GM12892 (cell line): ENCODE measurements around the gene TES.
"Not testable (repeated sequence)": the region's sequence is repeated elsewhere in the genome, so short reads cannot be mapped to it uniquely, and the experiment has no call there.

Experiments
- DNase-seq: peaks from one replicate; pipeline ENCODE4 v3.0.0; 2011; ENCODE audit not compliant: insufficient read length
- FAIRE-seq: peaks from 2 replicates; lab custom pipeline; 2011; peaks lifted over from hg19 to GRCh38; lab: Jason Lieb, UNC
- POLR2A ChIP-seq: IDR thresholded peaks from 2 replicates; pipeline ENCODE4 v1.6.1; 2011; ENCODE audit warnings: low read depth, low read length, control low read depth
- POLR2AphosphoS5 ChIP-seq: IDR thresholded peaks from 2 replicates; pipeline ENCODE4 v1.6.1; 2011; ENCODE audit warnings: low read depth, low read length, control low read depth
- TAF1 ChIP-seq: IDR thresholded peaks from 2 replicates; pipeline ENCODE4 v1.6.1; 2011; ENCODE audit warnings: low read depth, mild to moderate bottlenecking, control low read depth, low read length, borderline replicate concordance

The TES gene

GRCh38 chr7:116172353-116172752, 38.0 kb upstream of the TES start:
- TF ChIP-seq TAF1 (no peak), POLR2A (no peak), POLR2AphosphoS5 (no peak)
- no peak for DNase-seq
- no peak for FAIRE-seq

GRCh38 chr7:116173051-116174028, 37.0 kb upstream of the TES start:
- DNase-seq (no peak), FAIRE-seq (no peak)
- no peak for TF ChIP-seq POLR2AphosphoS5
- no peak for TF ChIP-seq TAF1
- no peak for TF ChIP-seq POLR2A

- DNase-seq, FAIRE-seq: not testable (repeated sequence)
Measured at GRCh38 chr7:116175095-116175494, 35.2 kb upstream of the TES start.

GRCh38 chr7:116176226-116176625, 34.1 kb upstream of the TES start:
- no peak for FAIRE-seq
- no peak for DNase-seq
- no peak for TF ChIP-seq POLR2AphosphoS5
- no peak for TF ChIP-seq POLR2A
- TF ChIP-seq TAF1: no peak

- FAIRE-seq: no peak
- DNase-seq: no peak
- TF ChIP-seq POLR2AphosphoS5 (no peak), TAF1 (no peak), POLR2A (no peak)
Measured at GRCh38 chr7:116177009-116177408, 33.3 kb upstream of the TES start.

GRCh38 chr7:116180302-116180701, 30.0 kb upstream of the TES start:
- DNase-seq: peak; percentile 11
- TF ChIP-seq TAF1 (no peak), POLR2A (no peak), POLR2AphosphoS5 (no peak)
- FAIRE-seq: peak; percentile 67

GRCh38 chr7:116182023-116182422, 28.3 kb upstream of the TES start:
- no peak for FAIRE-seq
- TF ChIP-seq TAF1 (no peak), POLR2A (no peak), POLR2AphosphoS5 (no peak)
- no peak for DNase-seq

GRCh38 chr7:116185450-116185849, 24.9 kb upstream of the TES start:
- FAIRE-seq: no peak
- no peak for DNase-seq
- TF ChIP-seq POLR2AphosphoS5 (no peak), TAF1 (no peak), POLR2A (no peak)

GRCh38 chr7:116185956-116186355, 24.4 kb upstream of the TES start:
- DNase-seq (no peak), FAIRE-seq (no peak)
- TF ChIP-seq POLR2A (no peak), TAF1 (no peak), POLR2AphosphoS5 (no peak)

GRCh38 chr7:116187400-116187799, 22.9 kb upstream of the TES start:
- no peak for FAIRE-seq
- DNase-seq: no peak
- TF ChIP-seq POLR2AphosphoS5: no peak
- TF ChIP-seq POLR2A: no peak
- no peak for TF ChIP-seq TAF1

- DNase-seq: no peak
- TF ChIP-seq POLR2A: no peak
- no peak for TF ChIP-seq TAF1
- TF ChIP-seq POLR2AphosphoS5: no peak
- FAIRE-seq: no peak
Measured at GRCh38 chr7:116193329-116194087, 16.8 kb upstream of the TES start.

GRCh38 chr7:116194115-116194514, 16.2 kb upstream of the TES start:
- DNase-seq (no peak), FAIRE-seq (no peak)
- TF ChIP-seq TAF1 (no peak), POLR2A (no peak), POLR2AphosphoS5 (no peak)
